DOHH2 (cell line): ENCODE results near the gene NYNRIN.
A peak's percentile ranks its signal among the peaks of the same experiment; 100 is the strongest.

Experiments
- H3F3A ChIP-seq: fragments of 200-600 bp; sonication (generic), shearing (Covaris generic); 2 replicates; pipeline ENCODE4 v1.6.0; 2016; ENCODE audit warnings: antibody characterized with exemption, mild to moderate bottlenecking; ENCODE audit not compliant: control insufficient read depth, insufficient read depth
- H3K27ac ChIP-seq: fragments of 200-600 bp; sonication (generic); 2 replicates; pipeline ENCODE4 v1.5.1; 2014; ENCODE audit warnings: low read depth, mild to moderate bottlenecking, low read length, moderate library complexity
- H3K27me3 ChIP-seq: fragments of 200-600 bp; sonication (generic); 2 replicates; pipeline ENCODE4 v1.6.1; 2014; ENCODE audit warnings: mild to moderate bottlenecking, low read length, mixed read lengths; ENCODE audit not compliant: control insufficient read depth
- H3K36me3 ChIP-seq: fragments of 200-600 bp; sonication (generic); 2 replicates; pipeline ENCODE4 v1.6.1; 2014; ENCODE audit warnings: mild to moderate bottlenecking, low read length, moderate library complexity, mixed read lengths; ENCODE audit not compliant: control insufficient read depth
- H3K4me1 ChIP-seq: fragments of 200-600 bp; sonication (generic); 2 replicates; pipeline ENCODE4 v1.6.1; 2014; ENCODE audit warnings: mild to moderate bottlenecking, low read length, mixed read lengths; ENCODE audit not compliant: control insufficient read depth
- H3K4me2 ChIP-seq: fragments of 200-600 bp; sonication (generic); 2 replicates; pipeline ENCODE4 v1.6.0; 2014; ENCODE audit warnings: mild to moderate bottlenecking, low read length, moderate library complexity
- H3K4me3 ChIP-seq: fragments of 200-600 bp; sonication (generic); 2 replicates; pipeline ENCODE4 v1.5.1; 2014; ENCODE audit warnings: mild to moderate bottlenecking, low read length, mixed read lengths
- H3K79me2 ChIP-seq: fragments of 200-600 bp; sonication (generic); 2 replicates; pipeline ENCODE4 v1.6.1; 2014; ENCODE audit warnings: mild to moderate bottlenecking, low read length, mixed read lengths; ENCODE audit not compliant: control insufficient read depth
- H3K9me2 ChIP-seq: fragments of 200-600 bp; sonication (generic); replicated peaks from 2 replicates; pipeline ENCODE4 v1.6.1; 2014; ENCODE audit warnings: mild to moderate bottlenecking, low read length, mixed read lengths; ENCODE audit not compliant: control insufficient read depth
- H3K9me3 ChIP-seq: fragments of 200-600 bp; sonication (generic); 2 replicates; pipeline ENCODE4 v1.6.1; 2014; ENCODE audit warnings: antibody characterized with exemption, low read length, mixed read lengths; ENCODE audit not compliant: control insufficient read depth, insufficient read depth
- H4K20me1 ChIP-seq: fragments of 200-600 bp; sonication (generic); 2 replicates; pipeline ENCODE4 v1.6.0; 2014; ENCODE audit warnings: low read depth, mild to moderate bottlenecking, antibody characterized with exemption, low read length, moderate library complexity; ENCODE audit not compliant: control insufficient read depth, insufficient read depth
- EZH2phosphoT487 ChIP-seq: fragments of 200-600 bp; sonication (generic); IDR thresholded peaks from 2 replicates; pipeline ENCODE4 v1.6.1; 2017; ENCODE audit warnings: borderline replicate concordance, mild to moderate bottlenecking, antibody characterized with exemption, low read length, moderate library complexity, mixed read lengths
- TF ChIP-seq, protein P1 (sequence below): fragments of 200-600 bp; sonication (generic); IDR thresholded peaks from one replicate; pipeline ENCODE4 v1.5.1; 2014; ENCODE audit warnings: antibody characterized with exemption, mild to moderate bottlenecking, low read depth, low read length; ENCODE audit not compliant: poor library complexity, severe bottlenecking

The NYNRIN gene

DNA sequence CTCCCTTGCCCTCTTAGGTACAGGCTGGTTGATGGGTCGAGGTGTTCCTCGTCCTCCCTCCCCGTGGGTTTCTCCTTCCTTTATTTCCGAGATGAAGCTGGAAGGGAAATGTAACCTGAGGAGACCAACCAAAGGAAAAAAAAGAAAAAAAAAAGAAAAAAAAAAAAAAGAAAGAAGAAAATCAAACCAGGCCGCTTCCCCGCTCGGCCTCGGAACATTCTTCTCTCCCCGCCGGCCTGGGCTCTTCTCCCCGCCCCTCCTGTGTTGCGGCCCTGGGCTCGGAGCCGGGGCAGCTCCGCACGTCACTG is 32.4 kb upstream of the NYNRIN start:
- Histone ChIP-seq H3K36me3 (peaks cover 15% of the 10 kb centered on the region), H3K9me2 (no peaks in the 10 kb centered on the region)

DNA sequence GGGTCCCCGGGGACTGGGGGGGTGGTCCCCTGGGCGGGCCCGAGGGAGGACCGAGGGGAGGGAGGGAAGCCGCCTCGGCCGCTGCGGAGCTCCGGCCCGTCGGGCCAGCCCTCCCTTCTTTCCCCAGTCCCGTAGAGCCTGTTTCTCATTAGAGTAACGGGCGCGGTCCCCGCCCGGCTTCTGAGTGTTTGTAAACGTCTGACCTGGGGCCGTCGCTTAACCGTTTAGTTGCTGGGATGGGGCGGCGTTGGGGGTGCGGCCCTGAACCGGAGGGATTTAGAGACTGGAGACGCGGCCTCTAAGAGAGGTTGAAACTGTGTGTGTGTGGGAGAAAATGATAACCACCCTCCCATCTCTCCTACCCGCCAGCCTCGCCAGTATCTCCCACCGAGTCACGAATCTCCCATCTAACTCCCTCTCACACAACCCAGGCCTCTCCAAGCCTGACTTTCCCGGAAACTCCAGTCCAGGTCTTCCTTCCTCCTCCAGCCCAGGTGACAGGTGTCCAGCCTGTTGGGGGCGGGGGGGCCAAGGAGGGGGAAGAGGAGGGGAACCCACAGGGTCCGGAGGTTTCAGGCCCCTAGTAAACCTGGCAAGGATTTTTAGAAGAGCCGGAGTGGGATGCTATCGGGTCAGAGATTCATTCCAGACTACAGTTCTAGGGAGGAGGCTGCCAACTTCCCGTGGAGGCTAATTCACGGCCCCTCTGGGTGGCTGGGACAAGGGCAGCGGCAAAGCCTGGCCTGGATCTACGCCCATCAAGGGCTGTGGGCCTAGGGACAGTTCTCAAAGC is 31.9 kb upstream of the NYNRIN start:
- Histone ChIP-seq H4K20me1 (no peaks in the 10 kb centered on the region), H3K36me3 (peaks cover 20% of the 10 kb centered on the region), H3K9me2 (no peaks in the 10 kb centered on the region), H3K4me3 (peak overlapping the region; percentile 88), H3K79me2 (peaks cover 14% of the 10 kb centered on the region), H3K4me2 (peak overlapping the region; percentile 87), H3K27ac (peak overlapping the region; percentile 90), H3F3A (0 out of 2 replicates have a peak, but pooled peaks cover 6% of the 10 kb centered on the region), H3K4me1 (peaks cover 44% of the 10 kb centered on the region), H3K9me3 (no peaks in the 10 kb centered on the region), H3K27me3 (no peaks in the 10 kb centered on the region)
- TF ChIP-seq, protein P1, sequence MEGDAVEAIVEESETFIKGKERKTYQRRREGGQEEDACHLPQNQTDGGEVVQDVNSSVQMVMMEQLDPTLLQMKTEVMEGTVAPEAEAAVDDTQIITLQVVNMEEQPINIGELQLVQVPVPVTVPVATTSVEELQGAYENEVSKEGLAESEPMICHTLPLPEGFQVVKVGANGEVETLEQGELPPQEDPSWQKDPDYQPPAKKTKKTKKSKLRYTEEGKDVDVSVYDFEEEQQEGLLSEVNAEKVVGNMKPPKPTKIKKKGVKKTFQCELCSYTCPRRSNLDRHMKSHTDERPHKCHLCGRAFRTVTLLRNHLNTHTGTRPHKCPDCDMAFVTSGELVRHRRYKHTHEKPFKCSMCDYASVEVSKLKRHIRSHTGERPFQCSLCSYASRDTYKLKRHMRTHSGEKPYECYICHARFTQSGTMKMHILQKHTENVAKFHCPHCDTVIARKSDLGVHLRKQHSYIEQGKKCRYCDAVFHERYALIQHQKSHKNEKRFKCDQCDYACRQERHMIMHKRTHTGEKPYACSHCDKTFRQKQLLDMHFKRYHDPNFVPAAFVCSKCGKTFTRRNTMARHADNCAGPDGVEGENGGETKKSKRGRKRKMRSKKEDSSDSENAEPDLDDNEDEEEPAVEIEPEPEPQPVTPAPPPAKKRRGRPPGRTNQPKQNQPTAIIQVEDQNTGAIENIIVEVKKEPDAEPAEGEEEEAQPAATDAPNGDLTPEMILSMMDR: no peak
- TF ChIP-seq EZH2phosphoT487: no peak

More for the DNA sequence above, 32.4 kb upstream of the NYNRIN start:
- Histone ChIP-seq H3F3A (0 out of 2 replicates have a peak, but pooled peaks cover 6% of the 10 kb centered on the region), H3K4me1 (peaks cover 44% of the 10 kb centered on the region), H3K27me3 (no peaks in the 10 kb centered on the region), H4K20me1 (no peaks in the 10 kb centered on the region), H3K27ac (peak overlapping the region; percentile 90), H3K4me3 (peak overlapping the region; percentile 88), H3K4me2 (peak overlapping the region; percentile 87), H3K9me3 (no peaks in the 10 kb centered on the region), H3K79me2 (peaks cover 14% of the 10 kb centered on the region)
- no peak for TF ChIP-seq EZH2phosphoT487
- TF ChIP-seq, protein P1: no peak

DNA sequence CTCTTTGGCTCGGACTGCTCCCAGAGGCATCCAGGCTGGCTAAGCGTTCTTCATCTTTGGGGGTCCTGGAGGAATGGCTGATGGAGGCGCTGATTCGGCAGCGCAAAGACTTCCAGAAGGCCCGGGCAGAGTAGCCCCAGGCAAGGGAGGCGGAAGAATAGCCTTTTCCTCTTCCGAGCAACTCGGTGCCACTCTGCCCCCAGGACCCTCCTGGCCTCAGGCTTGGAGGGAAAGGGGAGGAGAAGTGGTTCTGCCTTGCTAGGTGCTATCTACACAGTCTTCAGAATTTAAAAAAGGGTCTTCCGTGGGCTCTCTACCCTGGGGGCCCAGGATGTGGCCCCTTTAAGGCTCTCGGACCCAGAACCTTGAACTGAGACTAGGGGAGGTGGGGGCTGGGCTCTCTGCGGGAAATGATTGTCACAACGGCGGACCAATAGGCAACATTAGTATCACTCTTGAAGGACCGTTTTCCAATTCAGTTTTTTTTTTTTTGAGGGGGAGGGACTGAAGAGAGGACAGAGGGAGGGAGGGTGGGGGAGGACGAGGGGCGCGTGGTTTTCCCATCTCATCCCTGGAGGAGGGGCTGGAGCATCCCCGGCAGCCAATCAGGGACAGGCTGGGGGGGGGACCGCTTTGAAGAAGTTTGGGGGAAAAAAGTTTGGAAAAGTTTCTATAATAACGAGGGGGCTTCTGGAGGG is 31.1 kb upstream of the NYNRIN start, which contains the start of gene NFATC4:
NFATC4 (plus strand) TSS at position 671 of the 698 bp plus-strand sequence. CDS start 157 bp downstream, outside the sequence.
- Histone ChIP-seq H3K79me2 (peaks cover 14% of the 10 kb centered on the region), H4K20me1 (no peaks in the 10 kb centered on the region), H3K4me1 (peaks cover 44% of the 10 kb centered on the region), H3K9me2 (no peaks in the 10 kb centered on the region), H3K9me3 (no peaks in the 10 kb centered on the region), H3K36me3 (peaks cover 27% of the 10 kb centered on the region), H3F3A (0 out of 2 replicates have a peak, but pooled peaks cover 6% of the 10 kb centered on the region), H3K27ac (peak within 1 kb of the TSS; percentile 90), H3K4me3 (peak within 1 kb of the TSS; percentile 88), H3K4me2 (peak within 1 kb of the TSS; percentile 87), H3K27me3 (no peaks in the 10 kb centered on the region)
- no peak for TF ChIP-seq EZH2phosphoT487
